GF-D8 (cell line): ENCODE results near the gene ZSCAN5B.
"Not testable (repeated sequence)": the region's sequence is repeated elsewhere in the genome, so short reads cannot be mapped to it uniquely, and the experiment has no call there.

Experiments
- DNase-seq: peaks from one replicate; lab custom pipeline; 2025; lab: John Stamatoyannopoulos, UW

ZSCAN5B gene

DNA sequence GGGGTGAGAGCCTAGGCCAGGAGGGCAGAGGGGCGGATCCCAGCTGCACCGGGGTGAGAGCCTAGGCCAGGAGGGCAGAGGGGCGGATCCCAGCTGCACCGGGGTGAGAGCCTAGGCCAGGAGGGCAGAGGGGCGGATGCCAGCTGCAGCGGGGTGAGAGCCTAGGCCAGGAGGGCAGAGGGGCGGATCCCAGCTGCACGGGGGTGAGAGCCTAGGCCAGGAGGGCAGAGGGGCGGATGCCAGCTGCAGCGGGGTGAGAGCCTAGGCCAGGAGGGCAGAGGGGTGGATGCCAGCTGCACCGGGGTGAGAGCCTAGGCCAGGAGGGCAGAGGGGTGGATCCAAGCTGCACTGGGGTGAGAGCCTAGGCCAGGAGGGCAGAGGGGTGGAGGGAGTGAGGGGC lies 21.3 kb downstream of the ZSCAN5B start:
- not testable (repeated sequence) for DNase-seq

DNA sequence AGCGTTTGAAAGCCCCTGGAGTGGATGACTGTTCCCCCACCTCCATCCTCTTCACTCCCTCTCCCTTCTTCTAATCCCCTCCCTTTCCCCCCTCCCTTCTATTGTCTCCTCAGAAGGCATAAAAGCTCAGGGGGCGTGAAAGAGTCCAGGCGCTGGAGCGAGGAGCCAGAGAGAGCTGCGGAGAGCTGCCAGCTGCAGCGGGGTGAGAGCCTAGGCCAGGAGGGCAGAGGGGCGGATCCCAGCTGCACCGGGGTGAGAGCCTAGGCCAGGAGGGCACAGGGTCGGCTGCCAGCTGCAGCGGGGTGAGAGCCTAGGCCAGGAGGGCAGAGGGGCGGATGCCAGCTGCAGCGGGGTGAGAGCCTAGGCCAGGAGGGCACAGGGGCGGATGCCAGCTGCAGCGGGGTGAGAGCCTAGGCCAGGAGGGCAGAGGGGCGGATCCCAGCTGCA lies 21.7 kb downstream of the ZSCAN5B start, which contains the start of gene GALP:
TSS of gene GALP (plus strand) at position 148 of the 447 bp plus-strand sequence. CDS start 1,101 bp downstream, outside the sequence.
- DNase-seq = not testable (repeated sequence)

DNA sequence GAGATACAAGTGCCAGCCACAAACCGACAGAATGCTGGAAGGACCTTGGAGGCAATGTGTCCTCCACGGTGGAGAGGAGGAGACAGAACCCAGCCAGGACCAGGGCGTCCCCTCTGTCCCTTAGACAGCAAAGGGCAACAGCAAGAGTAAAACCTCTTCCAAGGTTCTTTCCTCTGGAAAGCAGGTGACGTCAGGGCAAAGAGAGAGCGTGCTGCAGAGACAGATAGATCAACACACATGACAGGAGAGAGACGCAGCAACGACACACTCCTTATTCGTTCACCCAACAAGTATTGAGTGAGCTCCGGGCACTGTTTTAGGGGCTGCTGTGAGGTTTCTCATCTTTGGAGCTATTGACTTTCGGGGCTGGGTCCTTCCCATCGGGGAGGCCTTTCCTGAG lies 23.0 kb downstream of the ZSCAN5B start:
- DNase-seq = no peak

DNA sequence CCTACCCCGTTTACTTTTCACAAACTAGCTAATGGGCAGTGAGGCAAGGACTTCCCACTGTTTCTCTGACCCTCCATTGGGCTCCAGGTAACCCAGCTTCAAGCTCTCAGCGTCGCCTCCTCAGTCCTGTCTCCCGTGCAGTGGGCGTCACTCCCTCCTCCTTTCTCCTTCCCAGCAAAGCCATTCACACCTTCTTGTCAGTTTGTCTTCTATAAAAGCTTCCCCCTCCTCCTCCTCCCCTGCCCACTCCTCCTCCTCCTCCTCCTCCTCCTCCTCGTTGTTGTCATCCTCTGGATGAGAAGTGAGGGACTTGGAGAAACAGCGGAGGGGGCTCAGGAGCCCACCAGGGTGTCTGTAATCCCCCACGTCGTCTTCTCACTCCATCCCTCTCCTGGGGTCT lies 23.5 kb downstream of the ZSCAN5B start:
- no peak for DNase-seq

DNA sequence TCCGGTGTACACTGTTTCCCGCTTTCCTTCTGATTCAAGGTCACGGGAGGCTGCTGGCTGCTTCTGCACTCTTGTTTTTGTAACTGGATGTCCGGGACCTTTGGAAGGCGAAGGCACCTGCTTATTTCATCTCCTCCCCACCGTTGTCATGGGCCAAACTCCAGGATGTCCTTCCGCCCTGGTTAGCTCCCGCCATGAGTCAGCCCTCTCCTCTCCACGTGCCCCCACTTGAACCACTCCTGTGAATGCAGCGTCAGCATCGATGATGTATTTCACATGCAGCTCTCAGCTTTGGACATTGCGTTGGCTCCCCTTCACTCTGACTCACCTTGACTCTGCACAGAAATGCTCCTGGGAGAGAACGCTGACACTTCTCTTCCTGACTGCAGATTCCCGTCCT lies 27.3 kb downstream of the ZSCAN5B start:
- DNase-seq = no peak

DNA sequence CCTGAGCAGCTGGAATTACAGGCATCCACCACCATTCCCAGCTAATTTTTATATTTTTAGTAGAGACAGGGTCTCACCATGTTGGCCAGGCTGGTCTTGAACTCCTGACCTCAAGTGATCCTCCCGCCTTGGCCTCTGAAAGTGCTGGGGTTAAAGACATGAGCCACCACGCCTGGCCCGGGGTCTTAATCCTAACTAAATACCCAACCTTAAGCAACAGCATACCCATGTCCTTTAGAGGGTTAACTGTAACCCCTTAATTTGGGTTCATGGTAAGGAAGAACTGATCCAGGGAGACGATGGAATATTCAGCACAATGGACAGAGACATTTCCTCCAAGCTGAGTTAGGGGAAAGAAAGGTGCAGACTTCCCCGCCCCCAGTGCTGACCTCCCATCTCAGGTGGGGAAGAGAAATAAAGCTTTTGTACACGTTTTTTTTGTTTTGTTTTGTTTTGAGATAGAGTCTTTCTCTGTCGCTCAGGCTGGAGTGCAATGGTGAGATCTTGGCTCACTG lies 30.5 kb downstream of the ZSCAN5B start:
- DNase-seq = no peak

DNA sequence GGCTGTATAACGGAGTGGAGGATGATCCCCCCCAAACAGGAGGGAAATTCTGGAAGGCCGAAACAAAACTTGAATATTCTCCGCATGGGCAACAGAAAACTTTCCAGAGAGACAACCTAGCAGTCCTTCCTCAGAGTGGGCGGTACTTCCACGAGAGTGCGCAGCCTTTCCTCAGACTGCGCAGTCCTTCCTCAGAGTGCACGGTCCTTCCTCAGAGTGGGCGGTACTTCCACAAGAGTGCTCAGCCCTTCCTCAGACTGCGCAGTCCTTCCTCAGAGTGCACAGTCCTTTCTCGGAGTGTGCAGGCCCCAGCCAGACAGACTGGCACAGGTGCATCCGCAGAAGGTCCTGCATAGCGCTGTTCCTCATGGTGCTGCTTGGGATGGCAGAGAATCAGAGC lies 34.5 kb downstream of the ZSCAN5B start:
- DNase-seq = peak; percentile 43

DNA sequence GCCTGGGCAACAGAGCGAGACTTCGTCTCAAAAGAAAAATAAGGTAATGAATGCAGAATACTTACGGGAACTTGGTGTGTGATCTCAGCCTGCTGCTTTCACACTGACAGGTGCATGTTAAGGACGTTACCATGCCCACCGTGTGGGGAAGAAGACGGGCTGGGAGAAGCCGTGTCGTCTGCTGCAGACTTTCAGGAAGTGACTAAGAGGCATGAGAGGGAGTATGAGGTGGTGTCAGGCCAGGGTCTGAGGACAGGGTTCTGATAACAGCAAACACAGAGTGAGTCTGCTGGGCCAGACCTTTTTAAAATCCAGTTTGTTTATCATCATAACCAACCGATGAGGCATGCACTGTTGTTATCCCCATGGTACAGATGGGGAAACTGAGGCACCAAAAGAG lies 35.3 kb downstream of the ZSCAN5B start:
- peak; percentile 6 for DNase-seq

DNA sequence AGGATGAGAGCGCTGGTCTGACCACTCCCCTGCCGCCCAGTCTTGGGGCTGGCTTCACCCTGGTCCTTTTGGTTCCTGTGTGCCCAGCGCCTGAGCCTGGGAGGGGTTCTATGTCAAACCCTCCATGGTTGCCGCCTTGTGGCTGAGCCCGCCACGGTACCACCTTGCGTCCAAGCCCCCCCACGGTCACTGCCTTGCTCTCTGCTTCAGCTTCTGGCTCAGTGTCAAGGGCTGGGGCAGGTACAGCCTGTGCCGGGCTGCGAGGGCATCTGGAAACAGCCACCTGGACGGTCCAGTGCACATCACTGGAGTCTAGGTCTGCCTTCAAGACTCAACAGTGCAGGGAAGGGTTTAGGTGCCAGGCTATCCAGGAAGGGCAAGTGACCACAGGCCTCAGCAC lies 36.0 kb downstream of the ZSCAN5B start:
- no peak for DNase-seq

DNA sequence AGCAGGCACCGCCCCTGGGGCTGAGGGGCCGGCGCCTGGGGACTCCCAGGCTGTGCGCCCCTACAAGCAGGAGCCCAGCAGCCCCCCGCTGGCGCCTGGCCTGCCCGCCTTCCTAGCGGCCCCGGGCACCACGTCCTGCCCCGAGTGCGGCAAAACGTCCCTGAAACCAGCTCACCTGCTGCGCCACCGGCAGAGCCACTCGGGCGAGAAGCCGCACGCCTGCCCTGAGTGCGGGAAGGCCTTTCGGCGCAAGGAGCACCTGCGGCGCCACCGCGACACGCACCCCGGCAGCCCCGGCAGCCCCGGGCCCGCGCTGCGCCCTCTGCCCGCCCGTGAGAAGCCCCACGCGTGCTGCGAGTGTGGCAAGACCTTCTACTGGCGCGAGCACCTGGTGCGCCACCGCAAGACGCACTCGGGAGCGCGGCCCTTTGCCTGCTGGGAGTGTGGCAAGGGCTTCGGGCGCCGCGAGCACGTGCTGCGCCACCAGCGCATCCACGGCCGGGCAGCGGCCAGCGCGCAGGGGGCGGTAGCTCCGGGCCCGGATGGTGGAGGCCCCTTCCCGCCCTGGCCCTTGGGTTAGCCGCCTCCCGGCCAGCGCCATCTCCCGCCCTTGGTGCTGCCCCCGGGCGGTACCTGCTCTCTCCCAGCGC lies 37.8 kb downstream of the ZSCAN5B start:
- no peak for DNase-seq

DNA sequence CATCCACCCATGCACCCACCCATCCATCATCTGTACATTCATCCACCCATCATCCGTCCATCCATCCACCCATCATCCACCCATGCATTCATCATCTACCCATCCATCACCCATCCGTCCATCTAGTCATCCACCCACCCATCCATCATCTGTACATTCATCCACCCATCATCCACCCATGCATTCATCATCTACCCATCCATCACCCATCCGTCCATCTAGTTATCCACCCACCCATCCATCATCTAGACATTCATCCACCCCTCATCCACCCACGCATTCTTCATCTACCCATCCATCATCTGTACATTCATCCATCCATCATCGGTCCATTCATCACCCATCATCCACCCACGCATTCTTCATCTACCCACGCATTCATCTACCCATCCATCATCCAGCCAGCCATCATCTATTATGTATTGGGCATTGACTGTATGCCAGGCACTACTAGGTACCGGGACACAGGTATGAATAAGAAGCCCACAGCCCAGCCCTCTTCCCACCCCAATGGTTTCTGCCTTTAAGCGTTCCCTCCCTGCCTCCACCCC lies 38.5 kb downstream of the ZSCAN5B start:
- DNase-seq = no peak

DNA sequence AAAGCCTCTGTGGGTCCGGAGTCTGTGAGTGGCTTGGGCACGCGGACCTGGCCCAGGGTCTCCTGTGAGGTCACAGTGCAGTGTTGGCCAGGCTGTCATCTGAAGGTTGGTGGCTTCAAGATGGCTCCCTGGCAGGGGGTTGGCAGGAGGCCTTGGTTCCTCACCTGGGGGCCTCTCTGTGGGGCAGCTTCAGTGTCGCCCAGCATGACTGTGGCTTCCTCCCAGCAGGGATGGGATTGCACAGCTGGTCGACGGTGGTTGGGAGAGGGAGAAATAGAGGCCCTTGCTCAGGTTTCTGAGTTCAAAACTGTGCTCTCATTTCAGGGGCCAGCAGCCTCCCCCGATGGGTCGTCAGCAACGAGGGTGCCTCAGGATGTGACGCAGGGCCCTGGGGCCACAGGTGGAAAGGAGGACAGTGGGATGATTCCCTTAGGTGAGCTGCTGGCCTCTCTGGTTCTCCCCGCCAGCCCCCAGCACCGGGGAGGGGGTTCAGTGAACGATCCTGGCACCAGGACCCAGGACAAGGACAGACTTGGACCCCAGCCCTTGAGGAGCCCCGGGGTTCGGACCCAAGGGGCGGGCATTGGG lies 39.3 kb downstream of the ZSCAN5B start:
- DNase-seq = no peak

DNA sequence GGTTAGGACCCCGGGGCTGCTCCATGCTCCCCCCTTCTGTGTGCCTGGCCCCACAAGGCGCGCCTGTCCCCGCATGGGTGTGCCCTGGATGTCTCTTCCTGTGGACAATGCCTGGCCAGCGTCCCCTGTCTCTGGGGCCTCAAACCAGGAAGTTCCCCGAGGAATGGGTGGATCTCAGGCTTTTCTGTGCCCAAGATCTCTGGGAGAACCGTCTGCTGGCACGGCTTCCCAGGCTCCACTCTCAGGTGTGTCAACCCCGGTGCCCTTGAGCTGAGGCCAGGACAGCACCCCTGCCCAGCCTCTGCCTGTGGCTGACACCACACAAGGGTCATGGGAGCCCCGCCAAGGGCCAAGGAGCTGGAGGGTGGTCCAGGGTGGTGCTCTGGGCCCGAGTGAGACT lies 40.8 kb downstream of the ZSCAN5B start:
- DNase-seq = no peak

DNA sequence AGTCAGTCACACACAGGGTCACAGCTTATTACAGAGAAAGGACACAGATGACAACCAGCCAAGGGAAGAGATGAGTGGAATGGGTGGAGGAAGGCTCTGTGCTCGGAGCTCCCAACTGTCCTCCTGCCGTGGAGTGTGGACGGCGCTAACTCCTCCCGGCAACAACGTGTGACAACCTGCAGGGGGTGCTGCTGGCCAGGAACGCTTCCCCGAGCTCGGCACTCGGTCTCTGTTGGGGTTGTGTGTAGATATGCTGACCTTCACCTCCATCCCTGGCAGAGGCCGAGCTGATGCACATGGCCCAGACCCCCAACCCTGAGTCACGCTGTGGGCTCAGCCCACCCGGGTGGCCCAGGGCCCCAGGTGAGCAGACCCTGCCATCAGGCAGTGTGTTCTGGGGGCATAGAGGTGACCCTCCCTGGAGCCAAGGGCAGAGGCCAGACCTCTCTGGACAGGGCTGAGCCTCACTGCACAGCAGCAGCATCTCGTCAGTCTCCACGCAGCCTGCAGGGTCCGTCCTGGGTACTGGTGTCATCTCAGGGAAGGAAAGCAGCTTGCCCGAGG lies 42.4 kb downstream of the ZSCAN5B start:
- no peak for DNase-seq

DNA sequence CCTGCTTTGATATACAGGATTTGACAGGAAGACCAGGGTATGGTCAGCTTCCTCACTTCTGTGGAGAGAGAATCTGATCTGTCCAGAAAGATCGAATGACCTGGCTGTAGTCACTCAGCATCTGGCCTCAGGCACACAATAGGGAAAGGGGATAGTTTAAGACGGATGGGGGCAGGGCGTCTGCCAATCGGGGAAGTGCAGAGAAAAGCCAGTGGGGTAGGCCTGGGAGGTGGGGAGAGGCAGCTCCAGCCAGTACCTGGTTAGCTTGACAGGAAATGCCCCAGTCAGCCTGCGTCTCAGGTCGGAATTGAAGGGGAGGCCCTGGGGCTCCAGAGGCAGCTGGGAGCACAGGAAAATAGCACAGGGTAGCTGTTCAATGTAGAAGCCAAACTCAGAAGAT lies 44.1 kb downstream of the ZSCAN5B start:
- no peak for DNase-seq

DNA sequence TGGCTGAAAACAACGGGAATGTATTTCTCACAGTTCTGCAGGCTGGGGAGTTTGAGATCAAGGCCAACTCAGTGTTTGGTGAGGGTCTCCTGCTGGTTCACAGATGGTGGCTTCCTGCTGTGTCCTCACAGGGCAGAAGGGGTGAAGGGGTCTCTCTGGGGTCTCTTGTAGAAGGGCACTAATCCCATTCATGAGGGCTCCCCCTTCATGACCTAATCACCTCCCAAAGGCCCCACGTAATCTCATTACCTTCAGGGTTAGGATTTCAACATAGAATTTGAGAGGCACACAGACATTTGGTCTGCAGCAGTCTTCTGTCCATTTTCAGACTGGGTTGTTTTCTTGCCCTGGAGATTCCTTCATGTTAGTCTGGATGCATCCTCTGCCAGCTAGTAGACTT lies 44.9 kb downstream of the ZSCAN5B start:
- DNase-seq = no peak

DNA sequence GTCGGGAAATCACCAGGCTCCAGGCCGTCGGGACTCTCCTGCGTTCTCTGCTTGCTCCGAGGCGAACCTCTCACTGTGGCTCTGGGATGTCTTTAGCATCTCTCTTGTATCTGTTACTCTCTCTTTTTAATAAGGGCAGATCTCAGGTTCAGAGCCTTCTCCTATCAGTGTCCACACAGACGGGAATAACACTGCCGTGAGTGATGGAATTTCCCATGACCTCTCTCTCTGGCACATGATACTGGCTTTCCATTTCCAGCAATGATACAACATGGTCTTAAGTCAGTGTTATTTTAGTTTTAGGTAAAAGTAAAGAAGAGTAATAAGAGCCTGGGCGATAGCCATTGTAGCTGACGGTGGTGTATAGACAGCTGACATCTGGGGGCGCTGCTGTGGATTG lies 47.2 kb downstream of the ZSCAN5B start:
- no peak for DNase-seq

DNA sequence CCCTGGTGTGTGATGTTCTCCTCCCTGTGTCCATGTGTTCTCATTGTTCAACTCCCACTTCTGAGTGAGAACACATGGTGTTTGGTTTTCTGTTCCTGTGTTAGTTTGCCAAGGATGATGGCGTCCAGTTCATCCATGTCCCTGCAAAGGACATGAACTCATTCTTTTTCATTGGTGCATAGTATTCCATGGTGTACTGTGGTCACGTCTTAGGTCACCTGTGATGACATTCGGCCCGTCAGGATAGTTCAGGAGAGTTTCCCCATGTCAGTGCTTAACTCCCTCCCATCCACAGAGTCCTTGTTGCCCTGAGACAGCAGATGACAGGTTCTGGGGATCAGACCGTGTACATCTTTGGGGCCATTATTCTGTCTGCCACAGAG lies 47.9 kb downstream of the ZSCAN5B start:
- DNase-seq = no peak

DNA sequence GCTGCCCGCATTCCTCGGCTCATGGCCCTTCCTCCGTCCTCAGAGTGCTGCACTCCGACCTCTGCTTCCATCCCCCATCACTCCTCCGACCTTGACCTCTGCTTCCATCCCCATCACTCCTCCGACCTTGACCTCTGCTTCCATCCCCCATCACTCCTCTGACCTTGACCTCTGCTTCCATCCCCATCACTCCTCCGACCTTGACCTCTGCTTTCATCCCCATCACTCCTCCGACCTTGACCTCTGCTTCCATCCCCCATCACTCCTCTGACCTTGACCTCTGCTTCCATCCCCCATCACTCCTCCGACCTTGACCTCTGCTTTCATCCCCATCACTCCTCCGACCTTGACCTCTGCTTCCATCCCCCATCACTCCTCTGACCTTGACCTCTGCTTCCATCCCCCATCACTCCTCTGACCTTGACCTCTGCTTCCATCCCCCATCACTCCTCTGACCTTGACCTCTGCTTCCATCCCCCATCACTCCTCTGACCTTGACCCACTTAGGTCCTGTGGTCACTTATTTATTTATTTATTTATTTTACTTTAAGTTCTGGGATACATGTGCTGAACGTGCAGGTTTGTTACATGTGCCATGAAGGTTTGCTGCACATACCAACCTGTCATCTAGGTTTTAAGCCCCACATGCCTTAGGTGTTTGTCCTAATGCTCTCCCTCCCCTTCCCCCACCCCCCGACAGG lies 48.5 kb downstream of the ZSCAN5B start:
- not testable (repeated sequence) for DNase-seq

DNA sequence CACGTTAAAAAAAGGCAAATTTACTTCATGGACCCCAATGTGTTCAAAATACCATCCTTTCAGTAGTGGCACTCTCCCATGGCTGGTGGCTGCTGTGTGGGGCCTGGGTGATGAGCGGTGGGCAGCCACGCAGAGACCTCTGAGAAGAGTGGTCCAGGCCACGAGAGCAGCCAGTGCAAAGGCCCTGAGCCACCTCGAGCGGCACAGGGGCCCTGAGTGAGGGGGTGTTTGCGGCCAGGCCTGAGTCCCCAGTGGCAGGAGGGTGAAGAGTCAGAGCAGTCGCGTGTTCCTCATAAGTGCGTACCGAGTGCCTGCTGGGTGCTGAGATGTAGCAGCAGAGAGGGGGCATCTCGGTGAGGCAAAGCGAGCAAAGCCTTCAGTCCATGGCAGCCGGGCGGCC lies 49.5 kb downstream of the ZSCAN5B start:
- no peak for DNase-seq

DNA sequence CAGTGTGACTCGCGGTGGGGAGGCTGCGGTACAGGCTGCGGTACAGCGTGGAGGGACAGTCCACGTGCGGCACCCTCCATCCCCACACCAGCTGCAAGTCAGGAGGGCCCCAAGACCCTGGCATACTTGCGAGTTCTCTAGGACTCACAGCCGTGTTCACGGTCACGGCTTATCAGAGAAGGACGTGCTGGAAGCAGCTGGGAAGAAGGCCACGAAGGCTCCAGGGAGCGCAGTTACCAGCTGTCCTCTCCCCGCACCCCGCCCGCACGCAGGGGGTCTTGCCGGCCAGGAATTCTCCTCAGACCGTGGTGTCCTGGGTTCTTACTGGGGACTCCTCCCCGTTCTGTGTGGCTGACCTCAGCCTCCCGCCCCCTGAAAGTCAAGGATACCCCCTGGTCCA lies 50.3 kb downstream of the ZSCAN5B start:
- no peak for DNase-seq

DNA sequence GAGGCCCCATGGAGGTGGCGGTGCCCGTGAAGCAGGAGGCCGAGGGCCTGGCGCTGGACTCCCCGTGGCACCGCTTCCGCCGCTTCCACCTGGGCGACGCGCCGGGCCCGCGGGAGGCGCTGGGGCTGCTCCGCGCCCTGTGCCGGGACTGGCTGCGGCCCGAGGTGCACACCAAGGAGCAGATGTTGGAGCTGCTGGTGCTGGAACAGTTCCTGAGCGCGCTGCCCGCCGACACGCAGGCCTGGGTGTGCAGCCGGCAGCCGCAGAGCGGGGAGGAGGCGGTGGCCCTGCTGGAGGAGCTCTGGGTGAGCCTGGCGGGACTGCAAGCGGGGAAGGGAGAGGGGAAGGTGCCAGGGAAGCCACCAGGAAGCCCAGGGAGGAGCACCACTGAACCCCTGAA lies 50.7 kb downstream of the ZSCAN5B start:
- no peak for DNase-seq

DNA sequence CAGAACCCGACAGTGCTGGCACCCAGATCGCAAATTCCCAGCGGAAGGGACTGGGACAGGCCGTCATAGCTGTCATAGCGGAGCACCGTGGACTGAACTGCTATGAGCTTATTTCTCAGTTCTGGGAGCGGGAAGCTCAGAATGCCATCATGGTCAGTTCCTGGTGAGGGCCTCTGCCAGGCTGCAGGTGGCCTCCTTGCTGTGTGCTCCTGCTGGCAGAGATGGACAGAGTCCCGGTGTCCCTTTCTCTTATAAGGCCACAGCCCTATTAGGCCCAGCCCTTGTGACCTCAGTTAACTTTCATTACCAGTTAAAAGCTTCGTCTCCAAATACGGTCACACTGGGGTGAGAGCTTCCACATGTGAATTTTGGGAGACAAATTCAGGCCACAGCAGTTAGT lies 51.9 kb downstream of the ZSCAN5B start:
- DNase-seq = no peak
